CD1c-positive myeloid dendritic cell (primary cell): ENCODE results near the gene DDRGK1.
"Not testable (repeated sequence)": the region's sequence is repeated elsewhere in the genome, so short reads cannot be mapped to it uniquely, and the experiment has no call there.

Source experiments
- DNase-seq: peaks from one replicate; pipeline ENCODE4 v3.0.0-alpha.2; 2016; ENCODE audit errors: extremely low spot score

Gene DDRGK1

DNA sequence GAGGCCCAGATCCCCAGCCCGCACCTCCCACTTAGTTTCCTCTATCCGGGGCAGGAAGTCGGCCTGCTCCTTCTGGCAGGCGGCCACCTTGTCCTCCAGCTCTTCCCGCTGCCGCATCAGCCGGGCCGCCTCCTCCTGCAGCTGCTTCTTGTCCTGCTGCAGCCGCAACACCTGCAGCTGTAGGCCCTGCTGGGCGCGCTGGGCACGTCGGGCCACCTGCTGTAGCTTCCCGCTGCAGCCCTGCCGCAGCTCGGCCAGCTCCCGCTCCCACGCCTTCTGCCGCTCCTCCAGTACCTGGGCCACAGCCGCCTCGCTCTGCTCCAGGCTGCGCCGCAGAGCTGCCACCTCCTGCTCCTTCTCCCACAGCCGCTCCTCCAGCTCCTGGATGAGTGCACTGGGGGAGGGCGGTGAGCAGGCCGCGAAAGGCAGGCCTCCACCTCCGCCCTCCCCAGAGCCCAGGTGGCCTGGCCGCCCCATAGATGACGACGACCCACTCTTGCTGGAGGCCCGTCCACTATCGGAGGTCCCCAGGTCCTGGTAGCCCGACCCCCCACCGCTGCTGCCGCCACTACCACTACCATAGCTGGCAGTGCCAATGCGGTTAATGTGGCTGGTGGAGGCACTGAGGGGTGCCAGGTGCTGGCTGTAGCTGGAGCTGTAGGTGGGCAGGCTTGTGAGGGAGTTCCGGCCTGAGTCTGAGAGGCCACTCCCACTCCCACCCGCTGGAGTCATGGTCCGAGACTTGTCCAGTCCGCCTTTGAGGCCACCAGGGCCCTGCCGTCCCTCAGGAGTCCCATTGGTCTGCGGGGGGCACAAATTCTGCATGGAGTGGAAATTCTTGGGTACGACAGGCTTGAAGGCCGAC lies 38.8 kb downstream of the DDRGK1 start:
- peak; percentile 20 for DNase-seq

DNA sequence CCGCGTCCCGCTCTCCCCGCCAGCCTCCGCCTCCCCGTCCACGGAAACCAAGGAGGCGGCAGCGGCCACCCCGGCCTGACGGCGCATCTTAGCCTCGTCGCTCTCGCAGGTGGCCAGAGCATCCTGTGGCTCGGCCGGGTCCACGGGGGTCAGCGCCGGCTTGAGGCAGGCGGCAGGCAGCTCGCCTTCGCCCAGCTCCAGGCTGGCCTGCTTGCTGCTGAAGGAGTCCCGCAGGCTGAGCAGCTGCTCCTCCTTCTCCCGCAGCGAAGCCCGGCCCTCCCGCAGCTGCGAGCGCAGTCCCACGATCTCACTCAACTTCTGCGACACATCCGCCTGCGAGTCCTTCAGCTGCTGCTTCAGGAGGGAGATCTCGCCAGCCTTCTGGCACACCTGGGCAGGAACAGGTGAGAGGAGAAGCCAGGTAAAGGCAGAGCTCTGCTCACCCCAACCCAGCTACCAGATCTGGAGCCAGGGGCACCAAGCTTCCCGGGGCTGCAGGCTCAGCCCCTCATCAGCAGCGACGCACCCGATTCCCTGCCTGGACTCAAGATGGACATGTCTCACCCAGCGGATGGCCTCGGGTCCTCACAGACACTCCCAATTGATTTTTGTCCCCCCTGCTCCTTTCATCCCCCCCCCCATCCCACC lies 39.6 kb downstream of the DDRGK1 start:
- DNase-seq: no peak

GRCh38 chr20:3164043-3164762 lies 40.3 kb downstream of the DDRGK1 start:
- no peak for DNase-seq

GRCh38 chr20:3163099-3164042 lies 41.1 kb downstream of the DDRGK1 start:
- DNase-seq: no peak

- no peak for DNase-seq
These were observed 42.3 kb downstream of the DDRGK1 start for GRCh38 chr20:3162080-3162611.

GRCh38 chr20:3161316-3162079 lies 43.0 kb downstream of the DDRGK1 start:
- DNase-seq: no peak

- DNase-seq: no peak
These were observed 44.1 kb downstream of the DDRGK1 start for GRCh38 chr20:3160418-3160817.

DNA sequence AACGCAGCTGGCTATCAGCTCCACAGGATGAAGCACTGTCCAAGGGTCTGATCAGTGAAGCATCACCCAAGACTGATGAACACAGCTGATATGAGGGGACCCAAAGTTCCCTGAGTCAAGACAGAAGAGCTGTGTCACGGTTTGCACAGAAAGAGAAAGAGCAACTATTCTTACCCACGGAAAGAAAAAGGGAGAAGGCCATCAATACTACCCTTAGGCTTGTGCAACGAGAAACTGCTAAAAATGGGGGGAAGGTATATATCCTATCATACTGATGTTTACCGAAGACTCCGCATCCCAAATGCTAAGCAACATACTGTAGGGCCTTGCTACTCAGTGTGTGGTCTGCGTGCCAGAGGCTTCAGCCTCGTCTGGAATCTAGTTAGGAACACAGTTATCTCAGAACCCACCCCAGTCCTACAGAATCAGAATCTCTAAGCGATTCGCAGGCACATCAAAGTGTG lies 45.5 kb downstream of the DDRGK1 start:
- no peak for DNase-seq

DNA sequence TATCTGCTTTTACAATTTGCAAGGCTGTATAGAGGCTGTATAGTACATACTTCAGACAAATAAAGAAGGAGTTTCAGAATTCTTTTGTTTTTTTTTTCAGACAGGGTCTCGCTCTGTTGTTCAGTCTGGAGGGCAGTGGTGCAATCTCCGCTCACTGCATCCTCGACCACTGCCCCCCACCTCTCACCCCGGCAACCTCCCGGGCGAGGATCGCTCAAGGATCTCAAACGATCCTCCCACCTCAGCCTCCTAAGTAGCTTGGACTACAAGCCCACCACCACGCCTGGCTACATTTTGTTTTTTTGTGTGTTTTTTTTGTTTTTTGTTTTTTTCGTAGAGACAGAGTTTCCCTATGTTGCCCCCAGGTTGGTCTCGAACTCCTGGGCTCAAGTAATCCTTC lies 46.7 kb downstream of the DDRGK1 start:
- DNase-seq: no peak

DNA sequence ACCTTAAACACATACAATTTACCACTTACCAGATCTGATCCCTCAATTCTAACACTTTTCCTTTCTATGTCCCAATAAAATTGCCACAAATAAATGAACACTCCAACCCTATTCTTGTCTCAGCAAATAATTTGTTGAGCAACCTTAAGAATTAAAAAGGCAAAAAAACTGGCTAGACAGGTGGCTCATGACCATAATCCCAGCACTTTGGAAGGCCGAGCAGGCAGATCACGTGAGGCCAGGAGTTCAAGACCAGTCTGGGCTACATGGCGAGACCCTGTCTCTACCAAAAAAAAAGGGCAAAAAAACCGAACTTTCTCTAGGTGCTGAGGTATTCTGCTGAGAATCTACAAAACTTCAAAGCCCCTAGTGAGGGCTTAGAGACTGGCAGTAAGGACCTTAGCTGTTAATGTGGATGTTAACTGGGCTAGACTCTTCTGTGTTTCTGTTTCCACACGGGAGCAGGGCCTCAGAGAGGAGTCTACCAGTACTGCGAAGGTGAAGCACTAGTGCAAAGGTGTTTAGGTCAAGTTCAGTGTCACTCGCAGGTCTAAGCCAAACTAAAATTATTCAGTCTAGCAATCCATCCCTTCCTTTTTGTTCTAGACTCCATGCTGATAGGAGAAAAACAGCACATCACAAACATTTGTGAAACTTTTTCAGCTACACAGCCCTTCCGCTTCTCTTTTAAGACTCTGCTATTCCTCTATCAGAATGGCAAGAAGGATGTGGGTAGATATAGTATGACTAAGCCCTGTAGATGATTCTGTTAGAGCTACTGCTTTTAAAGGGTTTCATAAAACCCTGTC lies 47.5 kb downstream of the DDRGK1 start:
- peak; percentile 61 for DNase-seq

GRCh38 chr20:3152057-3152644 lies 52.3 kb downstream of the DDRGK1 start:
- not testable (repeated sequence) for DNase-seq

- DNase-seq: no peak
These were observed 53.6 kb downstream of the DDRGK1 start for GRCh38 chr20:3150908-3151307.

DNA sequence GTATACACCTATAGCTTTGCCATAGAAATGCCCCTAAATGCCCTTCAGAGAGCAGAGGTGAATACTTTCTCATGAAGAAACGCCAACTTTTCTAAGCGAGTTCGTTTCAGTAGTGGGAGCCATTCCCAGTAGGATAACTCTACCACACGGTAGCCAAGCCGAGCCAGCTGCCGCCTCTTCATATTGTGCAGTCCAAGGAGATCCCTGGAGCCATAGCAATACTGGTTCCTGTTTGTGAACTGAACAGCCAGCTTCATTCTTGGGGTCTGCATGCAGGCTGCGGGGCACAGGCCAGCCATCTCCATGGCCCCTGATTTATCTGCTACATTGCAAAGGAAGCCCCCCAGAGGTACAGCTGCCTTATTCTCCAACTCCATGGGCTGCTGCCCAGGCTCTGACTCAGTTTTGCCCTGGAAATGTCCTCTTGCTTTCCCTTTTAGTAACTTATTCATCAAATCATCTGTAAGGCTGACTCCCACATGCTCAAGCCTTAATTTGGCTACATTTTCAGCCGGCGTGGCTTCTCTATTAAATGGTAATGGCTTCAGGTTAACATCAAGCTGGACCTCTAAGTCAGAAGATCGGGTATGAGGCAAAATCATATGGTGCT lies 57.6 kb downstream of the DDRGK1 start:
- DNase-seq: no peak

GRCh38 chr20:3141757-3142156 lies 62.7 kb downstream of the DDRGK1 start:
- DNase-seq: no peak
